ENCODE measurements around the gene WDPCP.
"Not testable (repeated sequence)": the region's sequence is repeated elsewhere in the genome, so short reads cannot be mapped to it uniquely, and the experiment has no call there.

WDPCP gene

DNA sequence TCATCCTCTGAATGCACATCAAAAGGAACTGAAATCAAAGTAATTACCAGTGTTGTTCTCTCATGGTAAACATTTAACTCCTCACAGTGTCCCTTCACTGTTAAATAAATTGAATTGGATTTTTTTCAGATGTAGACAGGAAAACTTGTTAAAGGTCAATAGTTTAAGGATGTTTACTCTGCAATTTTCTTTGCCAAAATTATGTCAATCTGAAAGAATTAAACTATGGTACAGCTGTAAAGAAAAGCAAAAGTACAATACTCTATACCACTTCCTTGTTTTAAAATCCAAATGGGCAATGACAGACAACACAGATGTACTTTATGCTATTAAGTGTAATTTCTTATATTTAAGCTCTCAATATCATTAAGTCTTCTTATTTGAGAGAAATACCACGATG lies 153.2 kb downstream of the WDPCP start:
- no peaks in the 10 kb centered on the region for H3K9me3 ChIP-seq (replicated peaks; ENCODE audit: low read length)
- no peaks in the 10 kb centered on the region for H3K36me3 ChIP-seq (ENCODE audit: insufficient read depth, low read length)
- H3K27me3 ChIP-seq (ENCODE audit: control insufficient read depth, insufficient read depth, low read length): no peaks in the 10 kb centered on the region
- no peak overlapping the region for H3K9ac ChIP-seq (ENCODE audit: low read depth, low read length)
- no peaks in the 10 kb centered on the region for H3K4me1 ChIP-seq (ENCODE audit: control insufficient read depth, insufficient read depth, low read length)
- no peak overlapping the region for H3K4me2 ChIP-seq (ENCODE audit: low read length)
- H3K4me3 ChIP-seq (ENCODE audit: low read length): no peak overlapping the region

DNA sequence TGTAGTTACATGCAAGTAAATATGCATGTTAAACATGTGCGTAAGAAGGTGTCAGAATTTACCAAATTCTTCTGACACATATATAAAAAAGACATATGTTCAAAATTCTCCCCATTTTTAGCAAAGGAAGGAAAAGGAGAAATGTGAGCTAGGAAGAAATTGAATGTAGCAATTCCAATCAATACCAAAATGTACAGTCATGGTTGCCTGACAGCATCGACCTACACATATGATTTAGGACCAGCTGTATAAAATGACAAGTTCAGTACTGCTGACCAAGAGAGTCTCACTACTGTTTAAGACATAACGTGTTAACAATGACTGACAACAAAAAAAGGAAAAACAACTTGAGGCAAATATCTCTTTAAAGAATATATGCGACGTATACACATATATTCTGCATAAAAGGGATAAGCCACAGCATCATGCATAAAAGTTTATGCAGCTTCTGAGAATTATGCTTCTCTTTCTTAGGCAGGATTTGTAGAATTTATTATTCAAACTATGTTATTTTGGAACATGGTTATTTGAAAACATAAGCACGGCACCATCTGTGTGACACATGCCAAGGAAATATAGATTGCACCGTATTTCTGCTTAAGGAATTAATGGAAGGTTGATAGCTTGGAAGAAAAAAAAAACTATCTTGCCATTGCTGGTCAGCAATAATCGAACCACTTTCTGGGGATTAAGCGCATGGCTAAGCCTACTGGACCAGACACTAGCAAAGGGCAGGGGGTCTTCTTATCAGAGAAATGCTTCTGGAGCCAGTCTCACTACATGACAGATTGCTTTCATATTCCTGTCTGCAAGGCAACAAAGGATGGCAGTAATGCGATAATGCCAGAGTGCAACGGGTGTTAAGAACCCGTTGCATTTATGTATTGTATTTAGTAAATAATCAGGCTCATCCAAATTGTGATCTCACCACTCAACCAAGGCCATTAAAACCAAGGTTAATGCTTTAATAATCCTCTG lies 154.0 kb downstream of the WDPCP start:
- no peak overlapping the region for H3K4me2 ChIP-seq (ENCODE audit: low read length)
- H3K27me3 ChIP-seq (ENCODE audit: control insufficient read depth, insufficient read depth, low read length): no peaks in the 10 kb centered on the region
- no peaks in the 10 kb centered on the region for H3K36me3 ChIP-seq (ENCODE audit: insufficient read depth, low read length)
- H3K4me3 ChIP-seq (ENCODE audit: low read length): no peak overlapping the region
- H3K9ac ChIP-seq (ENCODE audit: low read depth, low read length): no peak overlapping the region
- no peaks in the 10 kb centered on the region for H3K4me1 ChIP-seq (ENCODE audit: control insufficient read depth, insufficient read depth, low read length)
- no peaks in the 10 kb centered on the region for H3K9me3 ChIP-seq (replicated peaks; ENCODE audit: low read length)

DNA sequence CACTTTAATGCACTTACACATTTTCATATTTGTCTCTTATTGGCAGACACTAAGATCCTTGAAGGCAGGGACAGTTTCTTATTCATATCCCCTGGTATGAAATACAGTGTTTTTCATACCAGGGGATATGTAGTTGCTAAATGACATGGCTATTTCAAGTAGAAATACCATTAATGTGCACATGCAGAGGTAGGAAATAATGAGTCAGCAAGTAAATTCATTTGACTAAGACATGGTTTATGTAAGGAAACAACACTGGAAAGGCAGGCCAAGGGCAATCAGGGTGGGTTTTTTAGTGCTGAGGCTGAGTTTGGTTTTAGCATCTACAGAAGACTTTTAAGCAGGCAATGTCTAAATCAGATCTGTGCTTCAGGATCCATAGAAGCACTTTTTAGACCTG lies 155.9 kb downstream of the WDPCP start:
- no peak overlapping the region for H3K4me2 ChIP-seq (ENCODE audit: low read length)
- no peak overlapping the region for H3K9ac ChIP-seq (ENCODE audit: low read depth, low read length)
- no peak overlapping the region for H3K4me3 ChIP-seq (ENCODE audit: low read length)
- no peaks in the 10 kb centered on the region for H3K27me3 ChIP-seq (ENCODE audit: control insufficient read depth, insufficient read depth, low read length)
- H3K9me3 ChIP-seq (replicated peaks; ENCODE audit: low read length): no peaks in the 10 kb centered on the region
- no peaks in the 10 kb centered on the region for H3K36me3 ChIP-seq (ENCODE audit: insufficient read depth, low read length)
- no peaks in the 10 kb centered on the region for H3K4me1 ChIP-seq (ENCODE audit: control insufficient read depth, insufficient read depth, low read length)

DNA sequence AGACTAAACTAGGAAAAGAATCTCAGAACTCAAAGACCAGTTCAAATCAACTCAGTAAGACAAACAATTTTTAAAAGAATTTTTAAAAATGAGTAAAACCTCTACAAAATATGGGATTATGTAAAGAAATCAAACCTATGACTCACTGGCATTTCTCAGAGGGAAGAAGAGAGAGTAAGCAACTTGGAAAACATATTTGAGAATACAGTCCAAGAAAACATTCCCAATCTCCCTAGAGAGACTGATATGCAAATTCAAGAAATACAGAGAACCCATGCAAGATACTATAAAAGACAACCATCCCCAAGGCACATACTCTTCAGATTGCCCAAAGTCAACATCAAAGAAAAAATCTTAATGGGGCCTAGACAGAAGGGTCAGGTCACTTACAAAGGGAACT lies 162.7 kb downstream of the WDPCP start:
- H3K9me3 ChIP-seq (replicated peaks; ENCODE audit: low read length): no peaks in the 10 kb centered on the region
- H3K27me3 ChIP-seq (ENCODE audit: control insufficient read depth, insufficient read depth, low read length): no peaks in the 10 kb centered on the region
- no peaks in the 10 kb centered on the region for H3K4me1 ChIP-seq (ENCODE audit: control insufficient read depth, insufficient read depth, low read length)
- H3K9ac ChIP-seq (ENCODE audit: low read depth, low read length): no peak overlapping the region
- no peak overlapping the region for H3K4me3 ChIP-seq (ENCODE audit: low read length)
- no peak overlapping the region for H3K4me2 ChIP-seq (ENCODE audit: low read length)
- no peaks in the 10 kb centered on the region for H3K36me3 ChIP-seq (ENCODE audit: insufficient read depth, low read length)

DNA sequence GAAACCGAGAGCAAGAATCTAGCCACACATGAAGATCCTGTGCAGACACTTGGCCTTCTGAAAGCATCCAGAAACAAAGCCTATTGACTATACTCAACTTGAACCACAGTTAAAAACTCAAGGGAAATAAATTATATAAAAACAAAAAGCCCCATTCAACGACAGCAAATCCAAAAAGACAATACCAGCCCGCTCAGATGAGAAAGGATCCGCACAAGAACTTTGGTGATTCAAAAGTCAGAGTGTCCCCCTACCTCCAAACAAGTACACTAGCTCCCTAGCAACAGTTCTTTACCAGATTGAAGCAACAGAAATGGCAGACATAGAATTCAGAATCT lies 163.2 kb downstream of the WDPCP start:
- H3K27me3 ChIP-seq (ENCODE audit: control insufficient read depth, insufficient read depth, low read length): no peaks in the 10 kb centered on the region

DNA sequence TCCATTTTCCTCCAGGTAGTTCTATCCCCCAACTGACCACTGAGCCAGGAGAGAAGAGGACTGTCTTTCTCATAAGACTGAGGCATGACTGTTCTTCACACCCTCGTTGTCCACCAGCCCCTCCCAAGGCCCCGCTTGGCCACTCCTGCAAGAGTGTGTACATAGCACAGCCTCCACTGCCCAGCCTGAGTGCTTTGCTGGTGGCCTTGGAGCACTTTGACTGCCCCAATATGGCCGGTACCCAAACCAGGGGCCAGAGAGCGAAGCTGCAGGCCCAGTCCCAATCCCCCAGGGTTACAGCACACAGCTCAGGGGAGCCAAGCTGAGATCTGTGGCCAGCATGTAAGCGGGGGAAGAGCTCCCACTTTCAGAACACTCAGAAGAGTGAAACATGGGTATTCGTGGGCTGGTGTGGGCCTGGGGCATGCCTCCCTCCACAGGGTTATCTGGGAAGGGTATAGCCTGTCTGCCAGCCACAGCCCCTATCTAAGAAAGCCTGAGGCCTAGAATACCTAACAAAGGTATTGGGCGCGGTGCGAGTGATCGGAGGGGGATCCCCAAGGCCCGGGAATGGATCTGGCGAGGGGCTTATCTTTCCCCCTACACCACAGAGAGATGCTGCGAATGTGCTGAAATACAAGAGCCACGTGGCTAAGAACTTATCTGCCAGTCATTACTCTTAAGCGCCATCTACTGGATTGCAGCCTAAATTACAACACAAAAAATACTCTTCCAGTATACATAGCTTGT lies 163.8 kb downstream of the WDPCP start:
- Histone ChIP-seq H3K4me3 (ENCODE audit: low read length) (no peak overlapping the region), H3K36me3 (ENCODE audit: insufficient read depth, low read length) (no peaks in the 10 kb centered on the region), H3K4me1 (ENCODE audit: control insufficient read depth, insufficient read depth, low read length) (no peaks in the 10 kb centered on the region), H3K4me2 (ENCODE audit: low read length) (no peak overlapping the region), H3K9ac (ENCODE audit: low read depth, low read length) (no peak overlapping the region), H3K27me3 (ENCODE audit: control insufficient read depth, insufficient read depth, low read length) (no peaks in the 10 kb centered on the region), H3K9me3 (replicated peaks; ENCODE audit: low read length) (no peaks in the 10 kb centered on the region)

More for the DNA sequence above, 163.2 kb downstream of the WDPCP start:
- no peaks in the 10 kb centered on the region for H3K4me1 ChIP-seq (ENCODE audit: control insufficient read depth, insufficient read depth, low read length)
- no peaks in the 10 kb centered on the region for H3K36me3 ChIP-seq (ENCODE audit: insufficient read depth, low read length)
- no peaks in the 10 kb centered on the region for H3K9me3 ChIP-seq (replicated peaks; ENCODE audit: low read length)
- no peak overlapping the region for H3K4me2 ChIP-seq (ENCODE audit: low read length)
- H3K9ac ChIP-seq (ENCODE audit: low read depth, low read length): no peak overlapping the region
- no peak overlapping the region for H3K4me3 ChIP-seq (ENCODE audit: low read length)

DNA sequence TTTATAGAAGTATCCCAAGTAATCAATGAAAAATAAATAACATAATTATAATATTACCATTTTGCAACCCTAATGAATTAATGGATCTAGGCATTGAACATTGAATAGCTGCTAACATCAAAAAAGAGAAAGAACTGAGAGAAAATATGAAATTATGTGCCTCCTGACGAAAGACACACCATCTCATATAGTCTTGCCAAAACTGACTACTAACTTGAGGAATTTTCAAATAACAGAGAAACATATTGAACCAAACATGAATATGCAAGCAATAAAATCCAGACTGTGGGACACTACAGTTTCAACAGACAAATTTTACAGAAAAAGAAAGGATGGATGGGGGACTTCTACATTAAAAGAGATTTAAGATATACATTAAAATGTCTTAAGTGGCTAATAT lies 165.7 kb downstream of the WDPCP start:
- H3K9me3 ChIP-seq (replicated peaks; ENCODE audit: low read length): no peaks in the 10 kb centered on the region
- H3K36me3 ChIP-seq (ENCODE audit: insufficient read depth, low read length): no peaks in the 10 kb centered on the region
- no peaks in the 10 kb centered on the region for H3K4me1 ChIP-seq (ENCODE audit: control insufficient read depth, insufficient read depth, low read length)
- H3K4me3 ChIP-seq (ENCODE audit: low read length): no peak overlapping the region
- no peak overlapping the region for H3K9ac ChIP-seq (ENCODE audit: low read depth, low read length)
- H3K4me2 ChIP-seq (ENCODE audit: low read length): no peak overlapping the region
- H3K27me3 ChIP-seq (ENCODE audit: control insufficient read depth, insufficient read depth, low read length): no peaks in the 10 kb centered on the region

DNA sequence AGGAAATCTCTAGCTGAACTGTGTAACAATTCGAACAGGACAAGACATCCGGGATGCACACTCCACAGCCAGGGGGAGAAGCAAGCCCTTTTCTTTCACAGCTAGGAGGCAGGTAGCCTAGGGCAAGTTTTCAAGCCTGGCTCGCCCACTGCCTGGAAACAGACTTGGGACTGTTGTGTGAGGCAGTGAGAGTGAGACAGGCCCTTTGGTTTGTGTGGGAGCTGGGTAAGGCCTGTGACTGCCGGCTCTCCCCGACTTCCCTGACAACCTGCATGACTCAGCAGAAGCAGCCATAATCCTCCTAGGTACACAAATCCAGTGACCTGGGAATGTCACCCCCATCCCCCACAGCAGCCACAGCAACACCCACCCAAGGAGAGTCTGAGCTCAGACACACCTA lies 179.7 kb downstream of the WDPCP start:
- Histone ChIP-seq H3K27me3 (ENCODE audit: control insufficient read depth, insufficient read depth, low read length) (no peaks in the 10 kb centered on the region), H3K9me3 (replicated peaks; ENCODE audit: low read length) (no peaks in the 10 kb centered on the region), H3K9ac (ENCODE audit: low read depth, low read length) (no peak overlapping the region), H3K36me3 (ENCODE audit: insufficient read depth, low read length) (no peaks in the 10 kb centered on the region), H3K4me1 (ENCODE audit: control insufficient read depth, insufficient read depth, low read length) (no peaks in the 10 kb centered on the region), H3K4me3 (ENCODE audit: low read length) (no peak overlapping the region), H3K4me2 (ENCODE audit: low read length) (no peak overlapping the region)

DNA sequence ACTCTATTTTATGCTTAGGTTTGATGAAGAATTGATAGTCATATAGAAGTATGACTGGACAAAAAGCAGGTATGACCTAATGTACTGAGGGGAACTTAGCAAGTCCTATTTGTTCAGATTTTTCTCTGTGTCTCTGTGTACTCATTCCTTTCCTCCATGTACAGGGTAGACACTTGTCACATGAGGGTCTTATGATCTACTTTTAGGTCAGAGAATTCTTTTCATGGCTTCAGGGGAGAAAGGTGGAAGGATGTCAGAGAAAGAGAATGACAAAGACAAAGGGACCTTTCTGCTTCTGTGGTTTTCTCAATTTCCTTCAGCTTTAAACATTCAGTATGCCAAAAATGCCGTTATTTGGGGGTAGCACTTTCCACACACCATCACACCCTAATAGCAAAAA lies 181.6 kb downstream of the WDPCP start:
- Histone ChIP-seq H3K9ac (ENCODE audit: low read depth, low read length) (no peak overlapping the region), H3K27me3 (ENCODE audit: control insufficient read depth, insufficient read depth, low read length) (no peaks in the 10 kb centered on the region), H3K4me3 (ENCODE audit: low read length) (no peak overlapping the region), H3K36me3 (ENCODE audit: insufficient read depth, low read length) (no peaks in the 10 kb centered on the region), H3K4me2 (ENCODE audit: low read length) (no peak overlapping the region), H3K4me1 (ENCODE audit: control insufficient read depth, insufficient read depth, low read length) (no peaks in the 10 kb centered on the region), H3K9me3 (replicated peaks; ENCODE audit: low read length) (no peaks in the 10 kb centered on the region)

DNA sequence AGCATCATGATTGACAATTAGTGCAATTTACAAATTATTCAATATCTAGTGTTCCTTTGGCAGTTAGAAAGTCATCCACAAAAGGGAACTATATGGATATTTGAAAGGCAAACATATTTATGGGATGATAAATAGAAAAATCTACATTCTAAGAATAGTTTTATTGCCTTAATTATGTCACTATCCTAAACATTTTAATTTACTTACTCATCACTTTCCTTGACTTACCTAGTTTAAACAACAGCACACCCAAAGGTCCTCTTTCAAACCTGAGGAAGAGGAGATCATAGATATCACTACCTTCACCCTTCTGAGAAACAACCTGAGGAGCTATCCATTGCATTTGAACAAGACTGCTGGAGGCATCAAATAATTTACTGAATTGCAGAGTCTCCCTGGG lies 184.5 kb downstream of the WDPCP start:
- Histone ChIP-seq H3K36me3 (ENCODE audit: insufficient read depth, low read length) (no peaks in the 10 kb centered on the region), H3K27me3 (ENCODE audit: control insufficient read depth, insufficient read depth, low read length) (no peaks in the 10 kb centered on the region), H3K9me3 (replicated peaks; ENCODE audit: low read length) (no peaks in the 10 kb centered on the region), H3K9ac (ENCODE audit: low read depth, low read length) (no peak overlapping the region), H3K4me1 (ENCODE audit: control insufficient read depth, insufficient read depth, low read length) (no peaks in the 10 kb centered on the region), H3K4me2 (ENCODE audit: low read length) (no peak overlapping the region), H3K4me3 (ENCODE audit: low read length) (no peak overlapping the region)

DNA sequence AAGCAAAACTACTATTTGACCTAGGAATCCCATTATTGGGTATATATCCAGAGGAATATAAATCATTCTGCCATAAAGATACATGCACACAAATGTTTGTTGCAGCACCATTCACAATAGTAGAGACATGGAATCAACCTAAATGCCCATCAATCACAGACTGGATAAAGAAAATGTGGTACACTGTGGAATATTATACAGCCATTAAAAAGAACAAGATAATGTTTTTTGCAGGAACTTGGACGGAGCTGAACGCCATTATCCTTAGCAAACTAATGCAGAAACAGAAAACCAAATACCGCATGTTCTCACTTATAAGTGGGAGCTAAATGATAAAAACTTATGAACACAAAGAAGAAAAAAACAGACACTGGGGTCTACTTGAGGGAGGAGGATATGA lies 185.4 kb downstream of the WDPCP start:
- H3K9ac ChIP-seq (ENCODE audit: low read depth, low read length); H3K36me3 ChIP-seq (ENCODE audit: insufficient read depth, low read length); H3K4me2 ChIP-seq (ENCODE audit: low read length); H3K4me1 ChIP-seq (ENCODE audit: control insufficient read depth, insufficient read depth, low read length); H3K27me3 ChIP-seq (ENCODE audit: control insufficient read depth, insufficient read depth, low read length); H3K9me3 ChIP-seq (replicated peaks; ENCODE audit: low read length); H3K4me3 ChIP-seq (ENCODE audit: low read length): not testable (repeated sequence)

DNA sequence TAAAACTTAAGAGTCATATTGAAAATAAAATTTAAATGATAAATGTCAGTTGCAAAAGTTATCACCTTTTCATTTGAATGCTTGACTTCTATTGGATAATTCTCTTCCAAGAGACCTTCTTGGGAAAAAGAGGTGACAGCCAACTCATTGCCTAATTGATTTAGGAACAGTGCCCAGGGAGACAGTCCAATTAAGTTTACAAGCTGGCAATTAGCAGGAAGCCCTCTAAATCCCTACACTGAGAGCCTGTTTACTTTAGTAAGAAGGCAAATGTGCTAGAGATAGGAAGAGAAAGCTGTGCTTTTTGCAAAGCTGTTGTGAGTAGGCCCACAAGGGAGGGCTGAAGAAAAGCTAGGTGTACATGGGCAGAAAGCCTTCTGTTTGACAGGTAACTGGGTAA lies 189.1 kb downstream of the WDPCP start:
- Histone ChIP-seq H3K4me3 (ENCODE audit: low read length) (no peak overlapping the region), H3K9ac (ENCODE audit: low read depth, low read length) (no peak overlapping the region)

More for the DNA sequence above, 189.1 kb downstream of the WDPCP start:
- Histone ChIP-seq H3K4me2 (ENCODE audit: low read length) (no peak overlapping the region), H3K27me3 (ENCODE audit: control insufficient read depth, insufficient read depth, low read length) (no peaks in the 10 kb centered on the region), H3K36me3 (ENCODE audit: insufficient read depth, low read length) (no peaks in the 10 kb centered on the region), H3K9me3 (replicated peaks; ENCODE audit: low read length) (no peaks in the 10 kb centered on the region), H3K4me1 (ENCODE audit: control insufficient read depth, insufficient read depth, low read length) (no peaks in the 10 kb centered on the region)
